ENCODE data around the gene CDC45.
"Not testable (repeated sequence)": the region's sequence is repeated elsewhere in the genome, so short reads cannot be mapped to it uniquely, and the experiment has no call there.

CDC45 gene

DNA sequence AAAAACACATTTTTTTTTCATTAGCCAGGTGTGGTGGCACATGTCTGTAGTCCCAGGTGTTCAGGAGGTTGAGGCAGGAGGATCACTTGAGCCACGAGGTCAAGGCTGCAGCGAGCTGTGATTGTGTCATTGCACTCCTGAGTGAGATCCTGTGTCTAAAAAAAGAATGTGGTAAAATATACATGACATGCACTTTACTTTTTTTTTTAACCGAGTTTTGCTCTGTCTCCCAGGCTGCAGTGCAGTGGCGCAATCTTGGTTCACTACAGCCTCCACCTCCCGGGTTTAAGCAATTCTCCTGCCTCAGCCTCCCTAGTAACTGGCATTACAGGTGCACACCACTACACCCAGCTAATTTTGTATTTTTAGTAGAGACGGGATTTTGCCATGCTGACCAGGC is 67.0 kb downstream of the CDC45 start:
- DNase-seq (ENCODE audit: low read depth) = no peak
- H3K4me3 ChIP-seq (ENCODE audit: low read length) = no peak overlapping the region

DNA sequence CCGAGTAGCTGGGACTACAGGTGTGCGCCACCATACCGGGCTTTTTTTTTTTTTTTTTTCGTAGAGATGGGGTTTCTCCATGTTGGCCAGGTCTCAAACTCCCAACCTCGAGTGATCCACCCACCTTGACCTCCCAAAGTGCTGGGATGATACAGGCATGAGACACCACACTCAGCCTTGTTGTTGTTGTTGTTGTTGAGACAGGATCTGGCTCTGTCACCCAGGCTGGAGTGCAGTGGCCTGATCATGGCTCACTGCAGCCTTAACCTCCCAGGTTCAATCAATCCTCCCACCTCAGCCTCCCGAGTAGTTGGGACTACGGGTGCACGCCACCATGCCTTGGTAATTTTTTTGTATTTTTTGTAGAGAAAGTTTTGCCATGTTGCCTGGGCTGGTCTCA is 67.9 kb downstream of the CDC45 start:
- H3K4me3 ChIP-seq (ENCODE audit: low read length) = no peak overlapping the region
- TF ChIP-seq, protein P1, sequence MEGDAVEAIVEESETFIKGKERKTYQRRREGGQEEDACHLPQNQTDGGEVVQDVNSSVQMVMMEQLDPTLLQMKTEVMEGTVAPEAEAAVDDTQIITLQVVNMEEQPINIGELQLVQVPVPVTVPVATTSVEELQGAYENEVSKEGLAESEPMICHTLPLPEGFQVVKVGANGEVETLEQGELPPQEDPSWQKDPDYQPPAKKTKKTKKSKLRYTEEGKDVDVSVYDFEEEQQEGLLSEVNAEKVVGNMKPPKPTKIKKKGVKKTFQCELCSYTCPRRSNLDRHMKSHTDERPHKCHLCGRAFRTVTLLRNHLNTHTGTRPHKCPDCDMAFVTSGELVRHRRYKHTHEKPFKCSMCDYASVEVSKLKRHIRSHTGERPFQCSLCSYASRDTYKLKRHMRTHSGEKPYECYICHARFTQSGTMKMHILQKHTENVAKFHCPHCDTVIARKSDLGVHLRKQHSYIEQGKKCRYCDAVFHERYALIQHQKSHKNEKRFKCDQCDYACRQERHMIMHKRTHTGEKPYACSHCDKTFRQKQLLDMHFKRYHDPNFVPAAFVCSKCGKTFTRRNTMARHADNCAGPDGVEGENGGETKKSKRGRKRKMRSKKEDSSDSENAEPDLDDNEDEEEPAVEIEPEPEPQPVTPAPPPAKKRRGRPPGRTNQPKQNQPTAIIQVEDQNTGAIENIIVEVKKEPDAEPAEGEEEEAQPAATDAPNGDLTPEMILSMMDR (conservative IDR thresholded peaks at IDR 0.05; ENCODE audit: low read length) = no peak
- DNase-seq (ENCODE audit: low read depth) = no peak

More for the DNA sequence above, 67.0 kb downstream of the CDC45 start:
- TF ChIP-seq, protein P1 (conservative IDR thresholded peaks at IDR 0.05; ENCODE audit: low read length) = no peak

DNA sequence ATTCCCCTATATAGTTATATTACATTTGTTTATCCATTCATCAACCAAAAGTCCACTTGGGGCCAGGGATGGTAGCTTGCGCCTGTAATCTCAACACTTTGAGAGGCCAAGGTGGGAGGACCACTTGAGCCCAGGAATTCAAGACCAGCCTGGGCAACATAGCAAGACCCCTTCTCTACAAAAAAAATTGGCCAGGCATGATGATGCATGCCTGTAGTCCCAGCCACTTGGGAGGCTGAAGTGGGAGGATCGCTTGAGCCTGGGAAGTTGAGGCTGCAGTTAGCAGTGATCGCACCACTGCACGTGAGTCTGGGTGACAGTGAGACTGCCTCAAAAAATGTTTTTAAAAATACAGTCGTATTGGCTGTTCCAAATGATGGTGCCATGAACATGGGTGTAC is 68.7 kb downstream of the CDC45 start:
- not testable (repeated sequence) for H3K4me3 ChIP-seq (ENCODE audit: low read length); DNase-seq (ENCODE audit: low read depth)

- TF ChIP-seq, protein P1 (conservative IDR thresholded peaks at IDR 0.05; ENCODE audit: low read length) = no peak
- no peak for DNase-seq (ENCODE audit: low read depth)
- H3K4me3 ChIP-seq (ENCODE audit: low read length) = no peak overlapping the region
Observed at GRCh38 chr22:19548964-19549363, 69.2 kb downstream of the CDC45 start.

GRCh38 chr22:19549428-19549827 is 69.7 kb downstream of the CDC45 start:
- no peak overlapping the region for H3K4me3 ChIP-seq (ENCODE audit: low read length)
- TF ChIP-seq, protein P1 (conservative IDR thresholded peaks at IDR 0.05; ENCODE audit: low read length) = no peak
- no peak for DNase-seq (ENCODE audit: low read depth)

GRCh38 chr22:19550382-19550781 is 70.7 kb downstream of the CDC45 start:
- no peak overlapping the region for H3K4me3 ChIP-seq (ENCODE audit: low read length)
- TF ChIP-seq, protein P1 (conservative IDR thresholded peaks at IDR 0.05; ENCODE audit: low read length) = no peak
- DNase-seq (ENCODE audit: low read depth) = no peak

- no peak for DNase-seq (ENCODE audit: low read depth)
- H3K4me3 ChIP-seq (ENCODE audit: low read length) = no peak overlapping the region
- TF ChIP-seq, protein P1 (conservative IDR thresholded peaks at IDR 0.05; ENCODE audit: low read length) = no peak
Observed at GRCh38 chr22:19553201-19553600, 73.5 kb downstream of the CDC45 start.

GRCh38 chr22:19554834-19555404 is 75.2 kb downstream of the CDC45 start:
- no peak overlapping the region for H3K4me3 ChIP-seq (ENCODE audit: low read length)
- peak; percentile 26 for DNase-seq (ENCODE audit: low read depth)
- TF ChIP-seq, protein P1 (conservative IDR thresholded peaks at IDR 0.05; ENCODE audit: low read length) = 0 out of 2 replicates have a peak, but pooled peaks have one; percentile 22

Measured in AG10803 (cell line).